NOMO-1 treated with DMSO at 0.1 percent for 48 hours (cell line): ENCODE results near the gene CD40LG.
A peak's percentile ranks its signal among the peaks of the same experiment; 100 is the strongest.

ENCODE experiments used
- DNase-seq: peaks from one replicate; lab custom pipeline; 2025; ENCODE audit not compliant: unreplicated experiment; lab: John Stamatoyannopoulos, UW

CD40LG gene

DNA sequence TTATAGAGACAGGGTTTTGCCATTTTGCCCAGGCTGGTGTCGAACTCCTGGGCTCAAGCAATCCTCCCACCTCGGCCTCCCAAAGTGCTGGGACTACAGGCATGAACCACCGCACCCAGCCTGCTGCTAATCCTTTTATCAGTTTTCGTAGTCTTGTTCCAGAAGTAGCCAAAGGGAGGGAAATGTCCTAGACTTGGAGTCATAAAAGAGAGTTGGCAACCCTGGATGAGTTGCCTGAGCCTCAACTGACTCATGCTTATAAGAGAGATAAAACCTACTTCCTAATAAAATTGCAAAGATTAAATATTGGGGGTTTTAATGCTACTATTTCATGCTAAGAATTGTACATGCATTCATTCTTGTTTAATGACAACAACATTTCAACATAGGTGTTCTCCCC, 44.3 kb downstream of the CD40LG start:
- no peak for DNase-seq

DNA sequence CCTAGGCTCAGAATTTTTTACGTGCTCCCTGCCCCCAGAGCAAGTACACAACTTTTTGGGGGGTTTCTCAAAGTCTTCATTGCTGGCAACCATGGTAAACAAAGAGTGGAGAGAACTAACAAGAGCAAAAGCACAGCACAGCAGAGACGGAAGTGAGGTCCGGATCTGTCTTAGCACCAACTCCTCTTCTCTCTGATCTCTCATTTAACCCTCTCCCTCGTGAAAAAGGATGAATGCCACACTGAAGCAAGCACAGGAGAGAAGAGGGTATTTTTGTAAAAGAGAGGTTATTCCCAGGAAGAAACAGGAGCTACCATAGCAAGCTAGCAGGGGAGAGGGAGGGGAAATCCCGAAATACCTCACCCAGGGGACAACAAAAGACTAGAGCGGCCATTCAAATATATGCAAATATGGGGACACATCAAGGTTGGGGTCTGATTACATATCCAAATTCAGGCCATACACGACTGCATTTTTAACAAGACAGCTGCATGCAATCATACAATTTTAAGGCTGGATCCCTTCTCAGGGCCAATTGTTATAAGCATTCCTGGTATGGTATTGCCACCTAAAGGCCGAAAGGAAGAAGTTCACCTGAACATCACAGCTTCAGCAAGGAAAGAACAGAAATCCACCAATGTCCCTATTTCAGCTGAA, 46.6 kb downstream of the CD40LG start:
- peak; percentile 67 for DNase-seq

DNA sequence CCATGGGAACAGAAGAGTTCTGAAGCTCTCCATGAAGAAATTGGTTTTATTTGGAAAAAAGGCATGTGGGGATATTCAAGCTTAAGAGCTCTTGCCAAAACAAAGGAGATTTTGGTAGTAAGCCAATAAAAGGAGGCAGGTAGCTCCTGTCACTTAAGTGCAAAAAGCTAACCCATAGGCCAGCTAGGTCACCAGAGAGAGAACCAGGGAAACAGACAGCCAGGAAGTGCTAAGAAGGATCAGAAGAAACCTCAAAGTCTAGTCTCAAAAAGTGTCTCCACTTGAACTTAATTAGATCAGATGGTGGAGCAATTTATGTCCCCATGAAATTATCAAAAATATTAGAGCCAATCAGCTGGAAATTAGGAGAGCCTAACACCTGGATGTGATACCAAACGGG, 49.2 kb downstream of the CD40LG start:
- no peak for DNase-seq

DNA sequence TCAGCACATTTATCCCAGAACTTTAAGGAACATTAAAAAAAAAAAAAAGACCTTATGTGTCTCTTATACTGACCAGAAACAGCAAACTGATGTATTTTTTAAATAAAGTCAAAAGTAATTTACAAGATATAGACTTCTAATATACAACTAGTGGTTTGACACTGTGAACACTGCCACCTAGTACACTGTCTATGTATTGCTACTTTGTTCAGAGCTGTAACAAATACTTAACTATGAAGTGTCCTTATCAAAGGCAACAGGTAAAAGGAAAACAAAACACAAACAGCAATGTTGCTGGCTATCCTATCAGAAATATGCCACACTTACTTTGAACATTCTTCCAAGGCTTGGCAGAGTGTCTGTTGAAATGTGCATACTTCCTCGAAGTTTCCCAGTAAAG, 60.4 kb downstream of the CD40LG start:
- DNase-seq: no peak
